Smooth muscle cell of the brain vasculature (primary cell): ENCODE measurements around the gene TNFRSF11A.

ENCODE experiments used
- DNase-seq: peaks from one replicate; pipeline ENCODE4 v3.0.0-alpha.2; 2012; ENCODE audit warnings: low read depth, low spot score

Gene TNFRSF11A

GRCh38 chr18:62343316-62343715 lies 18.2 kb downstream of the TNFRSF11A start:
- DNase-seq: no peak

- no peak for DNase-seq
Measured at GRCh38 chr18:62345909-62346308, 20.8 kb downstream of the TNFRSF11A start.

DNA sequence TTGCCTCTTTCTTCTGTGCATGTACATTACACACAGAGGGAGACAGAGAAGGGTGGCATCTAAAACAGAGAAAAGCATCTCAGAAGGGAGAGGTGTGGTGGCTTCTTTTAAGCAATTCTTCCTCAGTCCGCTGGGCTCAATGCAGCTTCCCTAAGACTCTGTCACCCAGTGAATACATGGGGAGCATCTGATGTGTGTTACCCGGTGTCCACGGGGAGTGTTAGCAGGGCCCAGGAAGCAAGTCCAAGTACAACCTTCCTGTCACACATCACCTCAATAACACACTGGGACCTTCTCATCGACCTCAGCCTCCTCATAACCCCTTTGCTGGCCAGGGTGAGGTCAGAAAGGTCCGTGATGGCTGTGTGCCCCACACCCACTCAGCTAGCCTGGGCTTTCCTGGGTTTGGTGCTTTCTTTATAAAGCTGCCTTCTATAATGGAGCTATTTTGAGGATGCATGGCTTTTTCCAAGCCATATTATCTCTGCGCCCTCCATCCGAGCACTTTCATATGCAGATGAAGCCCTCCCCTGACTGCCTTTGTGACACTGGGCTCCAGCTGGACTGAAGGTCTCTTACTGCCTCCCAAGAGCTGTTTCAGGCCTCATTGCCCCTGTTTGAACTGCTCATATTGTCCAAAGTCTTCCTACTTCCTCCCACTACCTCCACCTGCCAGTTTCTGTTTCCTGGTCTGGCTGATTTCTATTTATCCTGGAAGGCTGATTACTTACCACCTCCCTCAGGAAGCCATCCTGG lies 21.4 kb downstream of the TNFRSF11A start:
- no peak for DNase-seq

- DNase-seq: no peak
Measured at GRCh38 chr18:62347089-62347506, 22.0 kb downstream of the TNFRSF11A start.

DNA sequence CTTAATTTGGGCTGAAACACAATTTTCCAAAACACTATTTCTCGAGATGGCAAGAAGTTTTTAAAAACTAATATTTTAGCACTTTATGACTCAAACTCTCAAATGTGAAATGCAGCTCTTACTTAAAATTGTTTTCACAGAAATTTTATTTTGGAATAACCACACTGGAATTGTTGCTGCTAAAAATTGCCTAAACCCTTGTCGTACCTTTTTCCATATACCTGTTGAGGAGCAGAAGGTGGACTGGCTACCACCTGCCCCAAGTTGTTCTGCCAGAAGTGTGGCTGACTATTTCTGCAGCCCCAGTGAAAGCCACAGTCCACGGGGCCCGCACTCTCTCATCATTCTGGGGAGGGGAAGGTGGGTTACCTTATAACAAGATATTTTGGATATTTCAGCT lies 23.4 kb downstream of the TNFRSF11A start:
- no peak for DNase-seq

DNA sequence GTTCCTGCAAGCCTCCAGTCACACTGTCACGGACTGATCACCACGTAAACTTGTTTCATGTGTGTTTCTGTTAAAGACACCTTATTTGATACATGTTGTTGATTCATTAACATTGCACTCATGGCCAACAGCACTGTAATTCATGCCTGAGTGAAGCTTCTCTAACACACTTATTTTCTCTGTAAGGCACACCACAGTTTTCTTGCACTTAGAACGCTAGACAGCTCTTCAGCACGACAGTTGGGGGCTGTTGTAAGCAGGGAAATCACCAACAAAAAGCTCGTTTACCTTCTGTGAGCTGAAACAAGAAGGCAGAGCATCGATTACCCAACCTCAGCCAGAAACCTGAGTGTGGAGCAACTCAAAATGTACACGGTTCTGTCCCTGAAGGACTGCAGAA lies 28.1 kb downstream of the TNFRSF11A start:
- DNase-seq: no peak

DNA sequence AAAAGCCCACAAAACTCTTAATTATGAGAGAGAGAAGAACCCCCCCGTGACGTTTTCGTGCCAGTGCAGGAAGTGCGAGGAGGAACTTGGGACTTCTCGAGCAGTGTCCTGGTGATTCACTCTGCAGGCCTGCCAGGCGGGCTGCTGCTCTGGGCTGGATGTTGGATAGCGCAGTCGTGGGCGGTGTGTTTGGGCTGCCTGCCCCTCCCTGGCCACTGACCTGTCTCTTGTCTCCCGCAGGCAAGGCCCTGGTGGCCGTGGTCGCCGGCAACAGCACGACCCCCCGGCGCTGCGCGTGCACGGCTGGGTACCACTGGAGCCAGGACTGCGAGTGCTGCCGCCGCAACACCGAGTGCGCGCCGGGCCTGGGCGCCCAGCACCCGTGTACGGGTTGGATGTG lies 29.0 kb downstream of the TNFRSF11A start:
- no peak for DNase-seq

GRCh38 chr18:62357079-62357719 lies 32.1 kb downstream of the TNFRSF11A start:
- no peak for DNase-seq

DNA sequence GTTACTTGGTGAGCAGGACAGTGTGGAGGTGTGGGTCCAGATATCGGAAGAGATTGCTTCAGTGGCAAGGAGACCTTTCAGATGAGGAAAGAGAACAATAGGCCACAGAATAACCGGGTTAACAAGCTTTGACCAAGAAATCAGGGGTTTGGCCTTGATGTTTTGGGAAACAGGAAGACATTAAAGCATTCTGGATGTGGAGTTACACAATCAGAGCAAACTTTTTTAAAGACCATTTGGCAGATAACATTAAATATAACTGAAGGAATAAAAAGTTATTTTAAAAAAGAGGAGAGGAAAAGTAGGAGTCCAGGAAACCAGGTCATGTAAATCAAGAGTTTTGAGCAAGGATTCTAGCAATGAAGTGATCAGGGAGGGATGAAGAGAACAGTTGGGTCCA lies 35.7 kb downstream of the TNFRSF11A start:
- no peak for DNase-seq

DNA sequence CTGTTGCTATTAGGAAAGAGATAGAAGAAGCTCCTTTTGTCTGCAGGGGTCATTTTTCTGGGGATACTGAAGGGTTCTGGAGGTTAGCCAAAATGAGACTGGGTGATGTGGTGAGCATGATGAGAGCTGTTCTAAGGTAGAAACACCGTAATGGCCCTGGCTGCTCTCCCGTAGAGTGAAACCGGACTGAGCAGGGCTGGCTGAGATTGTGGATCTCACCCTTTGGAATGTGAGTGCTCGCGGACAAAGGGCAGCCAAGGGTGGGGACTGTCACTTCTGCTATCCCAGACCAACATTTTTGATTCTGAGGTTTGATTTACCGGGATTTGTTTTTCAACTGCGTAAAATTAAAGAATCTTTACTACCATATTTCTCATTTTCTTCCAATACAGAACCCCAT lies 36.2 kb downstream of the TNFRSF11A start:
- DNase-seq: no peak

DNA sequence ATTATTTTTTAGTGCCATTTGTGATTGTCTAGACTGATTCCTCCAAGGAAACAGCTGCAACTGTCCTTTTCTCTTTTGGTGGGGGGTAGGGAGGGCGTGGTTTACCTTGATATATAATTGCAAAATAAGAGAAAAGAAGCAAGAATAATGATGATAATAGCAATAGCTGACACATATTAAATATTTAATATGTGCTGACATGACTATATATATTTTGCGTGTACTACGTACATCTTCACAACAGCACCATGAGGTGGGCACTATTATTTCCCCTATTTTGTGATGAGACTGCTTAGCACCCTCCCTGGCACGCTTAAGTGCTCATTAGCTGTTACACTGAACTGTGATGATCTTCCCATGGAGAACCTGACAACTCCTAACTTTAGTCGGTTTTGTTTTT lies 39.4 kb downstream of the TNFRSF11A start:
- no peak for DNase-seq

DNA sequence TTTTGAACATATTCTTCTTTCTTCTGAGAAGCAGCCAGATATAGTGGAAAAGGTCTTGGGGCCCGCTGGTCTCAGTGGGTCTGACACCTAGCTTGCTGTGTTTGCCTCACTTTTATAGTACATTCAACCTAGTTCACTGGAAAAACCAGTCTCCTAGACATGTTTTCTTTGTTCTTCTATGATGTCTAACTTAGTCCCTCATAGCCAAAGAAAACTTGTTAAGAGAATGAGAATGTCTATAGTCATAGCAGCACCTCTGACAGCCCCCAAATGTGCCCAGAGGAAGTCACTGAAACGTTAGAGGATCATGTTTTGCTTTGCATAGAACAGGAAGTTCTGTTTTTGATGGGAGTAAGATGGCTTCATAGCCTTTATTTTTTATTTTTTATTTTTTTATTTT lies 40.3 kb downstream of the TNFRSF11A start:
- no peak for DNase-seq

DNA sequence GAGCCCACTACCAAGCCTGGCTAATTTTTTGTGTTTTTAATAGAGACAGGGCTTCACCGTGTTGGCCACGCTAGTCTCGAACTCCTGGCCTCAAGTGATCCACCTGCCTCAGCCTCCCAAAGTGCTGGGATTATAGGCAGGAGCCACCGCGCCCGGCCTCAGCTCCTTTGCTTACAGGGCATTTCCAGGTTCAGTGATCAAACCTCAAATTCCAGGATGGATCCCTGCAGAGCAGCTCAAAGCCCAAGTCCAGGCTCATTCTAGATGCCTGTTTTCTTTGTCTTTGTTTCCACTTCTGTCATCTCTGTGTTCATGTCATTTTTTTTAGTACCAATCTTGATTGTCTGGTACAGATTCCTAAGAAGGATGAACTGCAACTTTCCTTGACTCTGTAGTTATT lies 41.9 kb downstream of the TNFRSF11A start:
- no peak for DNase-seq

GRCh38 chr18:62368100-62368499 lies 43.0 kb downstream of the TNFRSF11A start:
- DNase-seq: no peak

- DNase-seq: no peak
Measured at GRCh38 chr18:62369129-62369644, 44.1 kb downstream of the TNFRSF11A start.

- DNase-seq: no peak
Measured at GRCh38 chr18:62370366-62370765, 45.3 kb downstream of the TNFRSF11A start.

DNA sequence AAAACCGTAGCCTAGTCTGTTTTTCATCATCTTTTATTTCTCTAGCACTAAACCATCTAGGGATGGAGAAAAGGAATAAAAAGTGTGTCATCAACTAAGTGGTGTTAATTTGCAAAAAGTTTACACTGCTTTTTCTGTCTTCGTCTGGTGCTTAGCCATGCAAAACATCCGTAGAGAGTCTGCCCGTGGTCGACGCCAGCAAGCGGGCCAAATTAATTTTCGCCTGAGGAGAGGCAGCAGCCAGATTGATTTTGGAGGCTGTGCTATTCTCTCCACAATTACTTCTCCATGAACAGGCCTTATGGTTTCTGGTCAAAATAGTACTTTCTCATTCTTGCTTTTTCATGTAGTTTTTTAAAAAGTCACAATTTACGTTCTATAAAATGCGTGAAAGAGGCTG lies 46.3 kb downstream of the TNFRSF11A start:
- DNase-seq: no peak

- no peak for DNase-seq
Measured at GRCh38 chr18:62372156-62372555, 47.0 kb downstream of the TNFRSF11A start.

- DNase-seq: no peak
Measured at GRCh38 chr18:62372882-62373281, 47.8 kb downstream of the TNFRSF11A start.

DNA sequence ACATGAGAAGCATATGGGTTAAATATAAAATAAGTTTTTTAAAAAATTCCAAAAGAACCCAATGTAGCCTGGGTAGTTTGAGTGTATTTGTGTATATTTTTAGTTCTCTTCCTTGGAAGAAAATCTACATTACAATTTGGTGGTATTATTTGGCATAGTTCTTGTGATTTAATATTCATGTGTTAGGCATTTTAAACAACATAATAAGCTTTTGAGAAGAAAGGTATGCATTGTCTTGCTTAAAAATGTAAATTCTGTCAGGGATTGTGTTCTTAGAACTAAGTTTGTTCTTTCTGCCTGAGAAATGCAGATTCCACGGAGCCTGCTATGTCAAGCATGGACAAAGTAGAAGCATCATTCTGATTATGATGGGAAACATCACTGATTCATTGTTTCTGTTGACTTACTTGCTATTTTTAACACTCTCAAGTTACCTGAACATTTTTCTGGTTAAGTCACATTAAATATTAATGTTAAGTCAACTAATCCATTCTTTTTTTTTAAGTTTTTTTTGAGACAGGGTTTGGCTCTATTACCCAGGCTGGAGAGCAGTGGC lies 49.4 kb downstream of the TNFRSF11A start:
- DNase-seq: no peak

- no peak for DNase-seq
Measured at GRCh38 chr18:62377131-62377807, 52.2 kb downstream of the TNFRSF11A start.

DNA sequence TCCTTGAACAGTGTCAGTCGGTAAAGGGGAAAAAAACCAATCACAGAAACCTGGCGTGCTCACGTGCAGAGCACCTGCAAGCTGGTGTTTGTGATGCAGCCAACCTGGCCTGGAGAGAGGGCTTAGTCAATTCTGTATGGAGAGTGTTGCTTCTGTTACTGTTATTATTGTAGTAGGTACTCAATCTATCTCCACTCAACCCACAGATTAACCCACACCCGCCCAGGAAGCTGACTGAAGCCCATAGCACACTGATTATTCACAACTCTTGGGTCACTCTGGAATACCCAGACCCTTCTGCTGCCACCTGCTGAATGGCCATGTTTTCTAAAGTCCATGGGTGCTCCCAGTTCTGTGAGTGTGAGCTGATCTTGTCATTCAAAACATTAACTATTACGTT lies 53.9 kb downstream of the TNFRSF11A start:
- DNase-seq: no peak
